HUES6 (cell line): ENCODE measurements around the gene ZNF610.

ENCODE experiments used
- H3K27ac ChIP-seq: 2 replicates; pipeline ENCODE4 v1.7.0; 2013; ENCODE audit warnings: low read depth, mild to moderate bottlenecking, low read length, inconsistent platforms
- H3K27me3 ChIP-seq: 2 replicates; pipeline ENCODE4 v1.6.1; 2013; ENCODE audit warnings: low read length; ENCODE audit not compliant: control insufficient read depth, insufficient read depth
- H3K36me3 ChIP-seq: 2 replicates; pipeline ENCODE4 v1.6.1; 2013; ENCODE audit warnings: low read length; ENCODE audit not compliant: control insufficient read depth, insufficient read depth
- H3K4me1 ChIP-seq: 2 replicates; pipeline ENCODE4 v1.6.1; 2013; ENCODE audit warnings: low read length; ENCODE audit not compliant: control insufficient read depth, insufficient read depth
- H3K4me3 ChIP-seq: 2 replicates; pipeline ENCODE4 v1.5.1; 2013; ENCODE audit warnings: low read depth, low read length
- H3K9ac ChIP-seq: one replicate; pipeline ENCODE4 v1.6.1; 2013; ENCODE audit warnings: mild to moderate bottlenecking, low read length
- H3K9me3 ChIP-seq: 2 replicates; pipeline ENCODE4 v1.6.1; 2013; ENCODE audit warnings: low read depth, low read length; ENCODE audit not compliant: control insufficient read depth, insufficient read depth

ZNF610 gene

DNA sequence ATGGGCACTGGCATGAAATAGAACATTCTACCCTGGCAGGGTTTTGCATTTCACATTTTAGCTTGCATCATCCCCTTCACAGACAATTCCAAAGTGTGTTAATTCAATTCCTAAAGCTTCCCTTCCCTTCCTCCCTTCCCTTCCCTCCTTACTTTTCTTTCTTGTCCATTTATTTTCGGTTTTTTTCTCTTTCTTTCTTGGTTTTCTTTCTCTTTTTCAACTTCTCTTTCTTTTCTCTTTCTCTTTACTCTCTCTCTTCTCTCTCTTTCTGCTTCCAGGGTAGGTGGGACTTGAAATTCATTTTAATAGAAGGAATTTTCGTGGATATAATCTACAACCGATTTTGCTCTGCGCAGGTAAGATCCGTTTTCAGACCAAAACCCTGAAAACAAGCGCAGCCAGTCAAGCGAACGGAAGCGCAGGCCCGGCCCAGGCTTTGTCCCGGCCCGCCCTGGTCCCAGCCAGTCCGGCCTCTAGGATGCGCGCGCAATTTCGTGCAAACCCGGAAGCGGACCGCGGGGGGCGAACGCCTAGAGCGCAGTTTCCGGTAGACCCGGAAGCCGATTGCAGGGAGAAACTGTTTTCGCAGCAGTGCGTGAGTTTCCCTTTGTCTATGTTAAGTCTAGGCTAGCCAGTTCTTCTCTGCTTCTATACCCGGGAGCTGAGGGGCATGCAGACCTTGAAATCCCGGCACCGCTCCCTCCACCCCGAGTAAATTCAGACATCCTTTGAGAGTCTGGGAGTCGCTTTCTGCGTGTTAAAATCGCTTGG lies 61.5 kb downstream of the ZNF610 start, which contains the start of gene ZNF528:
Gene ZNF528, plus strand, starts transcription at position 540 of the 771 bp plus-strand sequence. CDS start 4,165 bp downstream, outside the sequence.
- no peaks in the 10 kb centered on the region for H3K4me1 ChIP-seq
- H3K36me3 ChIP-seq: peaks cover 6% of the 10 kb centered on the region; the same call in 1 of the 2 replicates
- H3K9me3 ChIP-seq: peaks cover 19% of the 10 kb centered on the region
- peak within 1 kb of the TSS; percentile 78 for H3K4me3 ChIP-seq
- H3K27me3 ChIP-seq: no peaks in the 10 kb centered on the region
- peak within 1 kb of the TSS; percentile 44 for H3K9ac ChIP-seq
- peak within 1 kb of the TSS; percentile 93; the same call in 1 of the 2 replicates for H3K27ac ChIP-seq

DNA sequence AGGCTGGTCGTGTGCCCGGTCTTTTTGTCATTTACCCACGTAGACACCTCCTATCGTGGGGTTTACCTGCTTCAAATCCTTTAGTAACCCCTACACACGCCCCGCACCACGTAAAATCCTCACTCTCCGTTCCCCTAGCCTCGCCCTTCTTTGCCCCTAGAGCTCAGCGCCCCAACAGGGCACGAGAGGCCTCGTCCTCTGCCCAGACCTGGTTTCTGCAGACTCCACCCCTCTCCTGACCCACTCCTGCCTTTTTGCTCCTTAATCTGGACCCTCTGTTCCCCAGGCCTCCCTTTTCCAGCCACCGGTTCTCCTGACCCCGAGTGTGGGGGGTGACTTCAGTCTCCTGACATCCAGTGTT lies 62.0 kb downstream of the ZNF610 start:
- peak overlapping the region; percentile 44 for H3K9ac ChIP-seq
- no peaks in the 10 kb centered on the region for H3K27me3 ChIP-seq
- H3K9me3 ChIP-seq: peaks cover 19% of the 10 kb centered on the region
- H3K36me3 ChIP-seq: peaks cover 7% of the 10 kb centered on the region; the same call in 1 of the 2 replicates
- H3K27ac ChIP-seq: no peak overlapping the region; the same call in 1 of the 2 replicates
- H3K4me1 ChIP-seq: no peaks in the 10 kb centered on the region
- peak overlapping the region; percentile 78 for H3K4me3 ChIP-seq

DNA sequence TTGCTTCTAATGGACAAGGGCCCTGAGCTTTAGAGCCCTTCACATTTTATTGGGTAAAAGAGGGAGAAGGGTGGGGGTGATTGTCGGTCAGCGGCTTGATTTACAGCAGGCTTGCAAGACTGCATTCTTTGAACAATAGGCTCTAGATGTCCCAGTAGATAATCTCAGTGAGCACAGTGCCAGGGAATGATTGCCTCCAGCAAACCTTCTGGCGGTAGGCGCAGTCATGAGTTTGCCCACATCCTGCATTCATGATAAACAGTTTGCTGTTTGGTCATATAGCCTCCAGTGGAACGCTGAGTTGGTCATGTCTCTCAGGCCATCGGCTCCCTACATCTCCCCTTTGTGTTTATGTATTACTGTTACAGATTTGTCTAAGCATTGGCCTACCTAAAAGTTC lies 74.2 kb downstream of the ZNF610 start:
- H3K4me3 ChIP-seq: no peak overlapping the region
- no peak overlapping the region for H3K27ac ChIP-seq
- peaks cover 17% of the 10 kb centered on the region; the same call in 1 of the 2 replicates for H3K36me3 ChIP-seq
- H3K4me1 ChIP-seq: no peaks in the 10 kb centered on the region
- peaks cover 58% of the 10 kb centered on the region for H3K9me3 ChIP-seq
- no peak overlapping the region for H3K9ac ChIP-seq
- H3K27me3 ChIP-seq: no peaks in the 10 kb centered on the region

DNA sequence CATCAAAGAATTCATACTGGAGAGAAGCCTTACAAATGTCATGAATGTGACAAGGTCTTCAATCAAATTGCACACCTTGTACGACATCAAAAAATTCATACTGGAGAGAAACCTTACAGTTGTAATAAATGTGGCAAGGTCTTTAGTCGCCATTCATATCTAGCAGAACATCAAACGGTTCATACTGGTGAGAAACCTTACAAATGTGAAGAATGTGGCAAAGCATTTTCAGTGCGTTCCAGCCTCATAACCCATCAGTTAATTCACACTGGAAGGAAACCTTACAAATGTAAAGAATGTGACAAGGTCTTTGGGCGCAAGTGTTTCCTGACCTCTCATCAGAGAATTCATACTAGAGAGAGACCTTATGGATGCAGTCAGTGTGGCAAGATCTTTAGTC lies 79.7 kb downstream of the ZNF610 start:
- H3K27me3 ChIP-seq: no peaks in the 10 kb centered on the region
- H3K36me3 ChIP-seq: peaks cover 12% of the 10 kb centered on the region; the same call in 1 of the 2 replicates
- H3K27ac ChIP-seq: no peak overlapping the region
- peaks cover 77% of the 10 kb centered on the region for H3K9me3 ChIP-seq
- no peak overlapping the region for H3K9ac ChIP-seq
- H3K4me3 ChIP-seq: no peak overlapping the region
- no peaks in the 10 kb centered on the region for H3K4me1 ChIP-seq
